ENCODE measurements around the gene C16orf89.

C16orf89 gene

GRCh38 chr16:5027575-5028235, 38.1 kb downstream of the C16orf89 start:
- FAIRE-seq: no peak

- no peak for FAIRE-seq
These were observed 38.7 kb downstream of the C16orf89 start for GRCh38 chr16:5027086-5027485.

GRCh38 chr16:5026664-5027063, 39.1 kb downstream of the C16orf89 start:
- FAIRE-seq: no peak

DNA sequence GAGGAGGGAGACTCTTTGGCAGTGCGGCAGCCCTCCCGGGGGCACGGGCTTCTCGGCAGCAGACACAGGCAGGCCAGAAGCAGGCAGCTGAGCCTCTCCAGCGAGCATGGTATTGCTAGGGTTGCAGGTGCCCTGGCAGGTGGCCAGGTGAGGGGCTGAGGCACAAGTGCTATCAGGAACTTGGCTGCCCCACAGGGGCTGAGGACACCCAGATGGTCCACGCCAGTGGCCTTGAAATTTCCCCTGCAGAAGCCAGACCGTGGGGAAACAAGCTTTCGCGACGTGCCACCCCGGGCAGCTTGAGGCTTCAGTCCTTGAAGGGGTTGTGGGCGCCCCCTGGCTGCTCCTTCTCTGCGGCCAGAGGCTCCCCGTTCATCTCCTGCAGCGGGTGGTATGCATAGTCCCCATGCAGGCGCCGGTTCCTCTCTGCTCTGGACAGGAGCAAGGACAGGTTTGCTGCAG, 40.6 kb downstream of the C16orf89 start:
- FAIRE-seq: no peak

- FAIRE-seq: no peak
These were observed 41.1 kb downstream of the C16orf89 start for GRCh38 chr16:5024632-5025031.

DNA sequence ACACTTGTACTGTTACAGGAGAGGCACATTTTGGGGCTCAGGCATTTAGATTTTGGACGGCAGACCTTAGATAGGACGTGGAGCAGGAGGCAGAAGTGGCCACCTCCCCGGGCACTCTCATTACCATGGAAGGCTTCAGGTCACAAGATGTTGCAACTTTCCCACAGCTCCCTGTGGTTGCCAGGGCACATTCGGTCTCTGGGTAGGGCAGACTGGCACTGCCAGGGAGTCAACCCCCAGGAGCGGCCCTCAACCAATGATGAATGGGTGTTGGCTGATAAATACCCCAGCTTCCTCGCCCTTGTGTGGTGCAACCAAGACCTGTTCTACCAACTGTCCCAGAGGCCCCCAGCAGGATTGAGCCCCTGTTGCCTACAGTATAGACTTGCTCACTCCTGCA, 43.2 kb downstream of the C16orf89 start:
- FAIRE-seq: no peak

GRCh38 chr16:5020551-5020950, 45.2 kb downstream of the C16orf89 start:
- FAIRE-seq: no peak

- no peak for FAIRE-seq
These were observed 46.0 kb downstream of the C16orf89 start for GRCh38 chr16:5019775-5020174.

GRCh38 chr16:5018793-5019192, 47.0 kb downstream of the C16orf89 start:
- no peak for FAIRE-seq

GRCh38 chr16:5017678-5017969, 48.1 kb downstream of the C16orf89 start:
- FAIRE-seq: no peak

GRCh38 chr16:5016967-5017677, 48.6 kb downstream of the C16orf89 start:
- FAIRE-seq: no peak

- FAIRE-seq: no peak
These were observed 49.9 kb downstream of the C16orf89 start for GRCh38 chr16:5015887-5016286.

- FAIRE-seq: no peak
These were observed 50.4 kb downstream of the C16orf89 start for GRCh38 chr16:5015351-5015750.

GRCh38 chr16:5012887-5013286, 52.9 kb downstream of the C16orf89 start:
- no peak for FAIRE-seq

DNA sequence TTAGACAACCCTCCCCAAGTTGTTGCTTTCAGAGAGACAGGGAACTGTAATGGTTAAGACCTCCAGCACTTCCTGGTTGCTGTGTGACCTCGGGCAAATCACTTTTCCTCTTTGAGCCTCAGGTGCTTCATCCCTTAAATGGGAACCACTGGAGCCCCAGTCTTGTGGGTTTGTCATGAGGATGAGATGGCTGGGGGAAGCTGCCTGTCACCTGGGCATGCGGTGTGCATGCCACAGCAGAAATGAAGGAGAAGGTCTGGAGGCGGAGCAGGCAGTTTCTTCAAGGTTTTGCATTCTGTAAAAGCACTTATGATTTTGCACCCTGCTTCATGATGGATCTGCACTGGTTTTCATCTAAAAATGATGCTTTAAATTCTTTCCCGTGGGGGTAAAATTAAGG, 54.1 kb downstream of the C16orf89 start:
- FAIRE-seq: no peak

DNA sequence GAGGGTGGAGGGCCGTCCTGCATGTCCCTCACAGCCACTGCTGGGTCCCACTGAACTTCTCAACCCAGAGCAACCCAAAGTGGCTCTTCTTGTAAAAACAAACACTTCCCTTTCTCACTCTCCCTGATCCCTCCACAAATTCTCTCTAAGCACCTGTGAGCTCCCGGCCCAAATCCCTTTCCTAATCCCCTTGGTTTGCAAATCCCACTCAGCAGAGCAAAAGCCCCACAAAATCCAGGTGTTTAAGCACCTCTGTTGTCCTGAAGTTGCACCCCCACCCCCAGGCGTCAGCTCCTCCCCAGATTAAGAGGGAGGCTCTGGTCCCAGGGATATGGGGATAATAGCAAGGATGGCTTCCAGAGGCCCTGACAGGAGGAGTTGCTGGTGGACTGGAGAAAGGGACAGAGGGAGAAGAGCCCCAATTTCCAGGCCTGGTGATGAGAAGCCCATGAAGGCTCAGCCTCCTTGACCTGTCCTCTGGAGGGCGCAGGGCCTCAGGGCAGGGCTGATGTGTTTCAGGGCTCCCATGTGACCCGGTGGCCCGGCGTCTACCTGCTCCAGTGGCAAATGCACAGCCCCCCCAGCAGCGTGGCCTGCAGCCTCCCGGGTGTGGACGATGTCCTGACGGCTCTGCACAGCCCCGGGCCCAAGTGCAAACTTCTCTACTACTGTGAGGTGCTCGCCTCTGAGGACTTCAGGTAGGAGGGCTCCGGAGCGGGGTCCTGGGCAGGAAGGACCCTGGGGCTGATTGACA, 55.0 kb downstream of the C16orf89 start:
- FAIRE-seq: no peak

DNA sequence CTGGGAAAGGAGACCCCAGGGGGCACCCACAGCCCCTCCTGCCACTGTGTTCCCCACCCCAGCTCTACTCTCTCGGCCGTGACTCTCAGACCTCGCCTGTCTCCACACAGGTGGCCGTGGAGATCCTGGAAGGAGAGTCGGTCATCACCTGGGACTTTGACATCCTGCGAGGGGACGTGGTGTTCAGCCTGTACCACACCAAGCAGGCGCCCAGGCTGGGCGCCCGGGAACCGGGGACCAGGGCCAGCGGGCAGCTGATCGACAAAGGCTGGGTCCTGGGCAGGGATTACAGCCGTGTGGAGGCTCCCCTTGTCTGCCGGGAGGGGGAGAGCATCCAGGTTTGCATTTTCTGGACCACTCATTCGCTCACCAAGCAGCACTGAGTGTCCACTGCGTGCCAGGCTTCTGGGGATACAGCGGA, 57.4 kb downstream of the C16orf89 start:
- no peak for FAIRE-seq

GRCh38 chr16:5007256-5007655, 58.5 kb downstream of the C16orf89 start:
- FAIRE-seq: no peak

GRCh38 chr16:5006348-5007193, 59.2 kb downstream of the C16orf89 start:
- FAIRE-seq: no peak

- FAIRE-seq: no peak
These were observed 59.8 kb downstream of the C16orf89 start for GRCh38 chr16:5005916-5006315.

GRCh38 chr16:5004311-5004710, 61.4 kb downstream of the C16orf89 start:
- no peak for FAIRE-seq

DNA sequence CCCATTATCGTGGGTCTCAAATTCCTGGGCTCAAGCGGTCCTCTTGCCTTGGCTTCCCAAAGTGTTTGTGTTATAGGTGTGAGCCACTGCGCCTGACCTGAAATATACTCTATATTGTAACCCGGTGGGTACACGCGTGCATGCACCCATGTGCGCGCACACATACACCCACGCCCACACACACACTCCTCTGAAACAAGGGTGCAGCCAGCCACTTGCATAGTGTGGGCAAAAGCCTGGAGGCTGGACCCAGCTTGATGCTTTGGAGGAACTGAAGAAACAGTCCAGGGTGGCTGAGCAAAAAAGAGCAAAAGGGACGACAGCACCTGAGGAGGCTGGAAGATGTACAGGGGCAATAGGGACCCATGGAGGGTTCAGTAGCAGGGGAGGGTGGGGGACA, 61.9 kb downstream of the C16orf89 start:
- FAIRE-seq: no peak

DNA sequence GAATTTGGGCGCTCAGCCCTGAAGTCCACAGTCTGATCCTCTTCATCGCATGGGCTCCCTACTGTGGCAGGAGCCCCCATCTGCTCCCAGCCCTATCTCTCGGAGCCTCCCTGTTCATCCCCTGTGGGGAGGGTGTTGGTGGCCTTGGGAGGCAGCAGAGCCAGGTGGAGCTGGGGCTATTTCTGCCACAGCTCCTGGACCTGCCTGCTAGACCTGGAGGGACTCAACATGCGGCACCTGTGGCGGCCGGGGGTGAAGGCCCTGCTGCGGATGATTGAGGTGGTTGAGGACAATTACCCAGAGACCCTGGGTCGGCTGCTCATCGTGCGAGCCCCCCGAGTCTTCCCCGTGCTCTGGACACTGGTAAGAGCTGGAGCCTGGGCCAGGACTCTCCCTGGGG, 62.5 kb downstream of the C16orf89 start:
- no peak for FAIRE-seq
